Measurements from ENCODE around the gene SMARCC2.

DNA sequence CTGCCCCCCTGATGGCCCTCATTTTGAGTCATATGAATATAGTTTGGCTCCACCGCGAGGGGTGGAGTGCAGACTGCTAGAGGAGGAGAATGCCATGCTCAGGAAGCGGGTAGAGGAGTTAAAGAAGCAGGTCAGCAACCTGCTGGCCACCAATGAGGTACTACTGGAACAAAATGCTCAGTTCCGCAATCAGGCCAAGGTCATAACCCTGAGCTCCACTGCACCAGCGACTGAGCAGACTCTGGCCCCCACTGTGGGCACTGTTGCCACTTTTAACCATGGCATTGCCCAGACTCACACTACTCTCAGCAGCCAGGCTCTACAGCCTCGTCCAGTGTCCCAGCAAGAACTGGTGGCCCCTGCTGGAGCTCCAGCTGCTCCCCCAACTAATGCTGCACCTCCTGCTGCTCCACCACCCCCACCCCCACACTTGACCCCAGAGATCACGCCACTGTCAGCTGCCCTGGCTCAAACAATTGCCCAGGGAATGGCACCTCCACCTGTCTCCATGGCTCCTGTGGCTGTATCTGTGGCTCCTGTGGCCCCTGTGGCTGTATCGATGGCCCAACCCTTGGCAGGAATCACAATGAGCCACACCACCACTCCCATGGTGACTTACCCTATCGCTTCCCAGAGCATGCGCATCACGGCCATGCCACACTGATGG is 67.9 kb downstream of the SMARCC2 start:
- TF ChIP-seq POLR2A (IDR thresholded peaks at IDR 0.05) (no peak), EP300 (IDR thresholded peaks at IDR 0.05) (no peak), POLR2AphosphoS5 (IDR thresholded peaks at IDR 0.05) (no peak)

Measured in stomach (tissue), 4 donors.